ENCODE measurements around the gene SFXN4. TPM values are rescaled to one million over a fixed set of nuclear protein-coding genes. Genes with fewer than 3 reads are reported as not detected.

The SFXN4 gene
- total and polyA plus RNA-seq, 2 of the 4 experiments (the other 2 are of a cell fraction): 12.0 to 12.5 TPM

GRCh38 chr10:119207713-119208552 is 42.4 kb upstream of the SFXN4 start:
- Histone ChIP-seq H2BK15ac (ENCODE audit: low read depth, low read length) (peak overlapping the region; percentile 60; the same call in 1 of the 3 replicates), H3K9me1 (ENCODE audit: insufficient read depth, low read length) (peaks cover 6% of the 10 kb centered on the region), H2BK5ac (ENCODE audit: low read depth, low read length, poor library complexity, severe bottlenecking) (peak overlapping the region; percentile 90), H2AFZ (replicated peaks; ENCODE audit: low read length, poor library complexity) (peak overlapping the region; percentile 88), H3K4me1 (ENCODE audit: control insufficient read depth, insufficient read depth, low read length) (peaks cover 18% of the 10 kb centered on the region), H3K4me2 (ENCODE audit: low read depth, low read length) (peak overlapping the region; percentile 96; the same call in 1 of the 2 replicates), H3K14ac (replicated peaks; ENCODE audit: low read depth, low read length) (peak overlapping the region; percentile 77), H4K20me1 (ENCODE audit: insufficient read depth, low read length) (peaks cover 14% of the 10 kb centered on the region), H3K36me3 (ENCODE audit: control insufficient read depth, insufficient read depth, low read length) (peaks cover 10% of the 10 kb centered on the region), H4K91ac (ENCODE audit: insufficient read depth, low read depth, low read length) (peak overlapping the region; percentile 76), H2AK9ac (replicated peaks; ENCODE audit: low read depth, low read length, poor library complexity) (peak overlapping the region; percentile 90), H3K9me3 (ENCODE audit: control insufficient read depth, insufficient read depth, low read length) (no peaks in the 10 kb centered on the region), H2AK5ac (ENCODE audit: low read depth, low read length) (peak overlapping the region; percentile 65), H3K27me3 (ENCODE audit: control insufficient read depth, insufficient read depth, low read length) (no peaks in the 10 kb centered on the region), H3K56ac (ENCODE audit: extremely low read depth, insufficient read depth, low read length) (peak overlapping the region; percentile 91), H2BK20ac (ENCODE audit: low read depth, low read length) (peak overlapping the region; percentile 27), H4K5ac (ENCODE audit: low read depth, low read length) (peak overlapping the region; percentile 30), H3K23ac (ENCODE audit: low read depth, low read length) (peak overlapping the region; percentile 76), H3K4ac (ENCODE audit: low read depth, low read length) (peak overlapping the region; percentile 82), H3K79me1 (ENCODE audit: low read depth in 1 of 2, low read length in 2 of 2) (peaks cover 8 to 43% of the 10 kb centered on the region in 2 experiments), H3K4me3 (ENCODE audit: insufficient read depth, low read depth, low read length) (peak overlapping the region; percentile 61), H3K18ac (ENCODE audit: low read depth, low read length) (peak overlapping the region; percentile 28), H4K8ac (ENCODE audit: low read depth in 2 of 2, low read length in 2 of 2) (peak overlapping the region; percentile 60 to 88), H2BK120ac (ENCODE audit: low read depth, low read length) (peak overlapping the region; percentile 67), H3K9ac (ENCODE audit: low read depth, low read length) (peak overlapping the region; percentile 96), H3K27ac (ENCODE audit: insufficient read depth, low read length) (peak overlapping the region; percentile 96)
- peak; percentile 62 for DNase-seq
- no TSS peak for BruUV-seq (replicated peaks)
- CTCF ChIA-PET: interaction anchor here (0.9 to 2.2 kb wide), 7 partner anchors 8 to 237 kb away, joined by 3 to 8 read pairs (median 7); no protein-coding TSS in a partner anchor
- in situ Hi-C loops (cut with MboI; ENCODE audit: low sequenced_read_pairs): loop anchor here (5.0 kb wide), 1 partner anchor 209 kb away; no protein-coding TSS in a partner anchor
- intact Hi-C loops (cut with micrococcal nuclease): loop anchor here (1.0 to 5.0 kb wide), 5 partner anchors 109 to 335 kb away; partner anchors contain the start of gene RGS10
- TF ChIP-seq RFX5 (IDR thresholded peaks at IDR 0.05; ENCODE audit: low read depth, low read length) (no peak), RCOR1 (IDR thresholded peaks at IDR 0.05; ENCODE audit: insufficient replicate concordance, low read length) (no peak), BHLHE40 (IDR thresholded peaks at IDR 0.05; ENCODE audit: low read depth, low read length) (peak; percentile 26; the same call in 1 of the 2 replicates), RAD21 (IDR thresholded peaks at IDR 0.05; ENCODE audit: low read length) (no peak), POLR2A (IDR thresholded peaks at IDR 0.05; ENCODE audit: low read depth, low read length) (peak; percentile 16; the same call in 1 of the 2 replicates), MXI1 (IDR thresholded peaks at IDR 0.05; ENCODE audit: borderline replicate concordance, low read depth, low read length) (peak; percentile 59; the same call in 1 of the 2 replicates), MAZ (IDR thresholded peaks at IDR 0.05; ENCODE audit: borderline replicate concordance, low read depth, low read length) (peak; percentile 10; the same call in 1 of the 2 replicates), CHD1 (IDR thresholded peaks at IDR 0.05; ENCODE audit: low read depth, low read length) (0 out of 2 replicates have a peak, but pooled peaks have one; percentile 60)
- POLR2A ChIA-PET (ENCODE audit: unreplicated experiment): interaction anchor here (1.0 kb wide), 1 partner anchor 204 kb away, joined by 7 read pairs; no protein-coding TSS in a partner anchor
- WGBS, 2 experiments (ENCODE audit: extremely low coverage in 2 of 2, insufficient read length in 1 of 2): 0% methylated on average over 42 of the region's 62 CpGs; no CpG with 5 or more reads in 1 of the 2 experiments
- dilution Hi-C loops (cut with HindIII; ENCODE audit: low sequenced_read_pairs, unreplicated experiment): no loop called here
- peak; percentile 2 for ATAC-seq (ENCODE audit: low read depth)

Measured in IMR-90 (cell line).